ENCODE measurements around the gene SAMHD1.

DNA sequence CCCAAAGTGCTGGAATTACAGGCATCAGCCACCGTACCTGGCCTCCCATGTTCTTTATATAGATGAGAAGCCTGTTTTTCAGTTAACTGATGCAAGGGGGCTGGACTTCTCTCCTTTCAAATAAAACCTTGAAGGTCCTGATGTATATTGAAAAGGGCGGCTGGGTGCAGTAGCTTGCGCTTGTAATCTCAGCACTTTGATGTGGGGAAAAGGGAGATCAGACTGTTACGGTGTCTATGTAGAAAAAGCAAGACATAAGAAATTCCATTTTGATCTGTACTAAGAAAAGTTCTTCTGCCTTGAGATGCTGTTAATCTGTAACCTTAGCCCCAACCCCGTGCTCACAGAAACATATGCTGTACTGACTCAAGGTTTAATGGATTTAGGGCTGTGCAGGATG is 16.1 kb upstream of the SAMHD1 start:
- TF ChIP-seq, protein P1, sequence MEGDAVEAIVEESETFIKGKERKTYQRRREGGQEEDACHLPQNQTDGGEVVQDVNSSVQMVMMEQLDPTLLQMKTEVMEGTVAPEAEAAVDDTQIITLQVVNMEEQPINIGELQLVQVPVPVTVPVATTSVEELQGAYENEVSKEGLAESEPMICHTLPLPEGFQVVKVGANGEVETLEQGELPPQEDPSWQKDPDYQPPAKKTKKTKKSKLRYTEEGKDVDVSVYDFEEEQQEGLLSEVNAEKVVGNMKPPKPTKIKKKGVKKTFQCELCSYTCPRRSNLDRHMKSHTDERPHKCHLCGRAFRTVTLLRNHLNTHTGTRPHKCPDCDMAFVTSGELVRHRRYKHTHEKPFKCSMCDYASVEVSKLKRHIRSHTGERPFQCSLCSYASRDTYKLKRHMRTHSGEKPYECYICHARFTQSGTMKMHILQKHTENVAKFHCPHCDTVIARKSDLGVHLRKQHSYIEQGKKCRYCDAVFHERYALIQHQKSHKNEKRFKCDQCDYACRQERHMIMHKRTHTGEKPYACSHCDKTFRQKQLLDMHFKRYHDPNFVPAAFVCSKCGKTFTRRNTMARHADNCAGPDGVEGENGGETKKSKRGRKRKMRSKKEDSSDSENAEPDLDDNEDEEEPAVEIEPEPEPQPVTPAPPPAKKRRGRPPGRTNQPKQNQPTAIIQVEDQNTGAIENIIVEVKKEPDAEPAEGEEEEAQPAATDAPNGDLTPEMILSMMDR (conservative IDR thresholded peaks at IDR 0.05; ENCODE audit: low read length): no peak
- no peak for TF ChIP-seq EZH2phosphoT487 (IDR thresholded peaks at IDR 0.05; ENCODE audit: borderline replicate concordance, low read depth, low read length)
